ENCODE results near the gene APLF.

Gene APLF

GRCh38 chr2:68454719-68455118 lies 12.7 kb upstream of the APLF start:
- peaks cover 11% of the 10 kb centered on the region for H3K4me1 ChIP-seq (ENCODE audit: insufficient read depth, low read length, severe bottlenecking)
- TF ChIP-seq CTCF (IDR thresholded peaks at IDR 0.05; ENCODE audit: low read length) (no peak), EZH2 (IDR thresholded peaks at IDR 0.05; ENCODE audit: borderline replicate concordance, low read length) (no peak)
- no peaks in the 10 kb centered on the region for H3K36me3 ChIP-seq (ENCODE audit: insufficient read depth, low read length)
- no peaks in the 10 kb centered on the region for H3K9me3 ChIP-seq (ENCODE audit: low read length)
- no peaks in the 10 kb centered on the region for H3K27me3 ChIP-seq (ENCODE audit: insufficient read depth, low read length)
- H3K9ac ChIP-seq (ENCODE audit: low read length): no peak overlapping the region
- H3K27ac ChIP-seq (ENCODE audit: low read depth, low read length, poor library complexity, severe bottlenecking): no peak overlapping the region
- H2AFZ ChIP-seq (ENCODE audit: low read length): no peak overlapping the region
- no peaks in the 10 kb centered on the region for H4K20me1 ChIP-seq (ENCODE audit: insufficient read depth, low read length)
- no peaks in the 10 kb centered on the region for H3F3A ChIP-seq (ENCODE audit: insufficient read depth, low read length)
- H3K79me2 ChIP-seq (ENCODE audit: insufficient read depth, low read length): no peaks in the 10 kb centered on the region
- no peaks in the 10 kb centered on the region for H3K9me2 ChIP-seq (ENCODE audit: low read depth, low read length)
- no peak overlapping the region for H3K4me3 ChIP-seq (ENCODE audit: low read depth, low read length, poor library complexity, severe bottlenecking)
- no peak overlapping the region for H3K4me2 ChIP-seq (ENCODE audit: low read length)

GRCh38 chr2:68456198-68456597 lies 11.2 kb upstream of the APLF start:
- Histone ChIP-seq H3K4me3 (ENCODE audit: low read depth, low read length, poor library complexity, severe bottlenecking) (no peak overlapping the region), H2AFZ (ENCODE audit: low read length) (no peak overlapping the region), H3K79me2 (ENCODE audit: insufficient read depth, low read length) (no peaks in the 10 kb centered on the region), H3K27ac (ENCODE audit: low read depth, low read length, poor library complexity, severe bottlenecking) (no peak overlapping the region), H3K27me3 (ENCODE audit: insufficient read depth, low read length) (no peaks in the 10 kb centered on the region), H4K20me1 (ENCODE audit: insufficient read depth, low read length) (no peaks in the 10 kb centered on the region), H3K36me3 (ENCODE audit: insufficient read depth, low read length) (no peaks in the 10 kb centered on the region), H3K4me2 (ENCODE audit: low read length) (no peak overlapping the region), H3K9me3 (ENCODE audit: low read length) (no peaks in the 10 kb centered on the region), H3K4me1 (ENCODE audit: insufficient read depth, low read length, severe bottlenecking) (peaks cover 11% of the 10 kb centered on the region), H3K9ac (ENCODE audit: low read length) (no peak overlapping the region), H3K9me2 (ENCODE audit: low read depth, low read length) (no peaks in the 10 kb centered on the region), H3F3A (ENCODE audit: insufficient read depth, low read length) (no peaks in the 10 kb centered on the region)
- no peak for TF ChIP-seq EZH2 (IDR thresholded peaks at IDR 0.05; ENCODE audit: borderline replicate concordance, low read length)
- TF ChIP-seq CTCF (IDR thresholded peaks at IDR 0.05; ENCODE audit: low read length): no peak

DNA sequence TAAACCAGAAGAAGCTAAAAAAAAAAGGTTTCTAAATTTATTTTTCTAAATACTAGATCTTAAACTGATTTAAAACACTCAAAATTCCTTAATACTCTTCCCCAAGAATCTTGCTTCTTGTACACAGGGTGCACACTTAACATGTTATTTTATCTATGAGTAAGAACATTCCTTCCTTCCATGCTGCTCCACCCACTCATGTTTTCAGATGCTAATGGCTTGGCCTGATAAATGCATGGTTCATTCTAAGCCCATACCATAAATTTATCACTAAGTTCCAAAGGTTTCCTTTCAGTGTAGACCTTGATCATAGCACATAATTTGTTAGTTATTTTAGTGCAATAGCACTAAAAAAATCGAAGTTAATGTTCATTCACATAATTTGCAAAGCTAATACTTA lies 8.4 kb upstream of the APLF start:
- Histone ChIP-seq H3K36me3 (ENCODE audit: insufficient read depth, low read length) (no peaks in the 10 kb centered on the region), H4K20me1 (ENCODE audit: insufficient read depth, low read length) (no peaks in the 10 kb centered on the region), H3F3A (ENCODE audit: insufficient read depth, low read length) (no peaks in the 10 kb centered on the region), H3K27me3 (ENCODE audit: insufficient read depth, low read length) (no peaks in the 10 kb centered on the region), H2AFZ (ENCODE audit: low read length) (no peak overlapping the region), H3K9me2 (ENCODE audit: low read depth, low read length) (no peaks in the 10 kb centered on the region), H3K79me2 (ENCODE audit: insufficient read depth, low read length) (no peaks in the 10 kb centered on the region), H3K4me2 (ENCODE audit: low read length) (no peak overlapping the region), H3K4me1 (ENCODE audit: insufficient read depth, low read length, severe bottlenecking) (peaks cover 6% of the 10 kb centered on the region), H3K9ac (ENCODE audit: low read length) (no peak overlapping the region), H3K9me3 (ENCODE audit: low read length) (no peaks in the 10 kb centered on the region), H3K27ac (ENCODE audit: low read depth, low read length, poor library complexity, severe bottlenecking) (no peak overlapping the region), H3K4me3 (ENCODE audit: low read depth, low read length, poor library complexity, severe bottlenecking) (no peak overlapping the region)
- TF ChIP-seq CTCF (IDR thresholded peaks at IDR 0.05; ENCODE audit: low read length) (no peak), EZH2 (IDR thresholded peaks at IDR 0.05; ENCODE audit: borderline replicate concordance, low read length) (no peak)
